GM18867 (cell line): ENCODE data around the gene GJB3.
"Not testable (repeated sequence)": the region's sequence is repeated elsewhere in the genome, so short reads cannot be mapped to it uniquely, and the experiment has no call there.

Experiments
- ATAC-seq: cut with Tn5 transposase; IDR thresholded peaks from one replicate; pipeline ENCODE4 v1.9.1; 2021; ENCODE audit warnings: mild to moderate bottlenecking, moderate library complexity; ENCODE audit not compliant: unreplicated experiment

Gene GJB3

GRCh38 chr1:34781071-34781843 is at the start of gene GJB3:
Gene GJB3 (plus strand): TSS chr1:34781214. CDS start chr1:34784763, 3,549 bp downstream.
- no peak for ATAC-seq

- not testable (repeated sequence) for ATAC-seq
Measured at GRCh38 chr1:34732831-34733230, 48.2 kb upstream of the GJB3 start.

GRCh38 chr1:34736692-34737091 is 44.3 kb upstream of the GJB3 start:
- no peak for ATAC-seq

- ATAC-seq, result not testable (repeated sequence)
Measured at GRCh38 chr1:34737236-34737635, 43.8 kb upstream of the GJB3 start.

- no peak for ATAC-seq
Measured at GRCh38 chr1:34739613-34740012, 41.4 kb upstream of the GJB3 start.

- no peak for ATAC-seq
Measured at GRCh38 chr1:34740161-34740868, 40.7 kb upstream of the GJB3 start.

GRCh38 chr1:34742667-34743270 is 38.2 kb upstream of the GJB3 start:
- ATAC-seq, result peak; percentile 76

GRCh38 chr1:34743775-34744174 is 37.2 kb upstream of the GJB3 start:
- ATAC-seq, result no peak

- no peak for ATAC-seq
Measured at GRCh38 chr1:34744851-34745250, 36.2 kb upstream of the GJB3 start.

GRCh38 chr1:34745666-34746065 is 35.3 kb upstream of the GJB3 start:
- ATAC-seq, result no peak

- ATAC-seq, result no peak
Measured at GRCh38 chr1:34746101-34746500, 34.9 kb upstream of the GJB3 start.

GRCh38 chr1:34746785-34747637 is 34.0 kb upstream of the GJB3 start:
- ATAC-seq, result no peak

- ATAC-seq, result no peak
Measured at GRCh38 chr1:34747638-34747941, 33.4 kb upstream of the GJB3 start.

GRCh38 chr1:34749992-34750391 is 31.0 kb upstream of the GJB3 start:
- ATAC-seq, result no peak

GRCh38 chr1:34750610-34751009 is 30.4 kb upstream of the GJB3 start:
- no peak for ATAC-seq

GRCh38 chr1:34753163-34753562 is 27.9 kb upstream of the GJB3 start:
- no peak for ATAC-seq

GRCh38 chr1:34754964-34755637 is 25.9 kb upstream of the GJB3 start, which contains the start of gene GJB5:
Gene GJB5 (plus strand): TSS chr1:34755047. CDS start chr1:34757331, 2,284 bp downstream.
- no peak for ATAC-seq

- ATAC-seq, result no peak
Measured at GRCh38 chr1:34755961-34756360, 25.1 kb upstream of the GJB3 start.

GRCh38 chr1:34757386-34757785 is 23.6 kb upstream of the GJB3 start:
- no peak for ATAC-seq

GRCh38 chr1:34758751-34759150 is 22.3 kb upstream of the GJB3 start:
- no peak for ATAC-seq
